GM19025 (cell line): ENCODE results near the gene RASGEF1C.

Source experiments
- ATAC-seq: cut with Tn5 transposase; IDR thresholded peaks from one replicate; pipeline ENCODE4 v1.9.1; 2021; ENCODE audit warnings: mild to moderate bottlenecking, low read depth, moderate library complexity; ENCODE audit not compliant: unreplicated experiment

The RASGEF1C gene

GRCh38 chr5:180069589-180070247 is 139.3 kb downstream of the RASGEF1C start:
- ATAC-seq, result no peak

GRCh38 chr5:180068519-180069090 is 140.4 kb downstream of the RASGEF1C start:
- no peak for ATAC-seq

GRCh38 chr5:180067986-180068385 is 141.0 kb downstream of the RASGEF1C start:
- ATAC-seq, result no peak

- ATAC-seq, result no peak
Observed at GRCh38 chr5:180060192-180060591, 148.8 kb downstream of the RASGEF1C start.

- no peak for ATAC-seq
Observed at GRCh38 chr5:180059326-180059725, 149.7 kb downstream of the RASGEF1C start.

GRCh38 chr5:180056153-180056552 is 152.9 kb downstream of the RASGEF1C start:
- no peak for ATAC-seq

- no peak for ATAC-seq
Observed at GRCh38 chr5:180054226-180054625, 154.8 kb downstream of the RASGEF1C start.

- ATAC-seq, result no peak
Observed at GRCh38 chr5:180053061-180053602, 155.9 kb downstream of the RASGEF1C start.

- ATAC-seq, result no peak
Observed at GRCh38 chr5:180052211-180052818, 156.7 kb downstream of the RASGEF1C start.
